GM12874 (cell line): ENCODE results near the gene NR5A1.

ENCODE experiments used
- TF ChIP-seq, protein P1 (sequence below): IDR thresholded peaks from 2 replicates; pipeline ENCODE4 v1.5.1; 2011; ENCODE audit warnings: low read depth, mild to moderate bottlenecking, control low read depth, low read length, moderate library complexity; ENCODE audit not compliant: insufficient read depth

NR5A1 gene

DNA sequence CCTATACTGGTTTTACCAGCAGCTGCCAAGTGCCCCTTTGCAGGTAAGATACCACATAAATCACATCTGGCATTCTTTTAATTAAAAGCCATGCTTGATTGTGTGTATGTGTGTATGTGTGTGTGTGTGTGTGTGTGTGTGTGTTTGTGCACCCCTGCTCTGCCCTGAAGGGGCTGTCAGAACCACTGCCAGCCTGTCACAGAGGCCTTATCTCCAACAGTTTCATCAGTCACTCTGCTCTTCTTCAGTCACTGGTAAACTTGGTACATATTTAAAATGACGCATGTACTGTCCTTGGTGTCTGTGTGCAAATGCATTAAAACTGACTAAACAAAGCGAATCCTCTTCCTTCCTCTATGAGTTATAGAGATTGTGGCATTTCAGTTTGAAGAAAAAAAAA, 19.0 kb upstream of the NR5A1 start:
- TF ChIP-seq, protein P1, sequence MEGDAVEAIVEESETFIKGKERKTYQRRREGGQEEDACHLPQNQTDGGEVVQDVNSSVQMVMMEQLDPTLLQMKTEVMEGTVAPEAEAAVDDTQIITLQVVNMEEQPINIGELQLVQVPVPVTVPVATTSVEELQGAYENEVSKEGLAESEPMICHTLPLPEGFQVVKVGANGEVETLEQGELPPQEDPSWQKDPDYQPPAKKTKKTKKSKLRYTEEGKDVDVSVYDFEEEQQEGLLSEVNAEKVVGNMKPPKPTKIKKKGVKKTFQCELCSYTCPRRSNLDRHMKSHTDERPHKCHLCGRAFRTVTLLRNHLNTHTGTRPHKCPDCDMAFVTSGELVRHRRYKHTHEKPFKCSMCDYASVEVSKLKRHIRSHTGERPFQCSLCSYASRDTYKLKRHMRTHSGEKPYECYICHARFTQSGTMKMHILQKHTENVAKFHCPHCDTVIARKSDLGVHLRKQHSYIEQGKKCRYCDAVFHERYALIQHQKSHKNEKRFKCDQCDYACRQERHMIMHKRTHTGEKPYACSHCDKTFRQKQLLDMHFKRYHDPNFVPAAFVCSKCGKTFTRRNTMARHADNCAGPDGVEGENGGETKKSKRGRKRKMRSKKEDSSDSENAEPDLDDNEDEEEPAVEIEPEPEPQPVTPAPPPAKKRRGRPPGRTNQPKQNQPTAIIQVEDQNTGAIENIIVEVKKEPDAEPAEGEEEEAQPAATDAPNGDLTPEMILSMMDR: no peak

DNA sequence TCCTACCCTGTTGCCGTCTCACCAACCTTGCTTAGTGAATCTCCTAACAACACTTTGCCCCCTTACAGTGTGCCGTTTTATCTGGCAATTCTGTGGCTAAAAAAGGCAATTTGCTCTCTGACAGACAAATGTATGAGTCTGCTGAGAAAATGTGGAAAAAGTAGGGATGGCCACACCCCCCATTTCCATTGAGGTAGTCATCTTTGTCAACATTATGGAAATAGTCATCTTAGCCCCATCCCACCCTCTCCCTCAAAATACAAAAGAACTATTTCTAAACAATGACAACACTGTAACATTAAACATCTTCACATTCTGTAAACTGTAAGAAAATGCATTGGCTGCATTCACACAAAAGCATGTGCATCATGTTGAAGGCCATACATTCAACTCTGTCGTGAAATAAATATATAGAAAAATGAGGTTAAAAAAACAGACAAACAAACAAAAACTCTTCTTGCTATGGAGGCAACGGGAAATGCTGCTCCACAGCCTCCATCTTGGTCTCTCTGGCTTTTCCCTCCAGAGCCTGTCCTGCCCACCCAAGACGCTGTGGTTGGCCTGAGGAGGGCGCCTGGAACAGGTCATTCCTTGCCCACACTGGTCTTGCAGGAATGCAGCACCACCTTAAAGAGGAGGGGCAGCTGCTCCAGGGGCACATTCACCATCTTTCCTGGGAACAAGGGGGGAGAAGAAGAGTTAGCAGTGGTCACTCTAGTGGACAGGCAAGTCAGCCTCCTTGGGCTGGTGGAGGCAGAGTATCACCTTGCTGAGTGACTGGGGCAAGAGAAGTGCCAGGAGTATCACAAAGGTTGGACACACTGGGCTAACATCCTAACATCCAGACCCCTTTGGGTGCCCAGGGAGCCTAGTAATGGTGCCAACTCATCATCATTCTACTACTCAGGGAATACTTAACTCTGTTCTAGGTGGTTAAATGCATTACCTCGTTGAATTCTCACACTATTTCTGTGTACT, 15.2 kb upstream of the NR5A1 start:
- TF ChIP-seq, protein P1: no peak

DNA sequence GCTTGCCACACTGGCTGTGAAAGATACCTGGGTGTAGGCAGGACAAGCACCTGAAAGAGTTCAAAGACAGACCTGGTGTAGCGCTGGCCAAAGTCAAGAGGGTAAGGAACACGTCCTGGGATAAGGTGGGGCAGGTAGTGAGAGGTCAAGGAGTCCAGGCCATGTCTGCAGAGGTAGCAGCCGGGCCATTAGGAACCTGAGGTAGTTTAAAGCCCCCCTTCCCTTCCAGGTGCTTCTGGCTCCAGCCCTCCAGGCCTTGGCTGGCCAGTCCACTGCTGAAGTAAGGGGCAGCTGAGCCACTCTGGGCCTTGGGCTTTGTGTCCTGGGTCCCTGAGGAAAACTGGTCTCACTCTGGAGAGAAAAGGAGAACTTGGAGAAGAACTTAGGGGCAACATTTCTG, 13.9 kb upstream of the NR5A1 start:
- TF ChIP-seq, protein P1: no peak

DNA sequence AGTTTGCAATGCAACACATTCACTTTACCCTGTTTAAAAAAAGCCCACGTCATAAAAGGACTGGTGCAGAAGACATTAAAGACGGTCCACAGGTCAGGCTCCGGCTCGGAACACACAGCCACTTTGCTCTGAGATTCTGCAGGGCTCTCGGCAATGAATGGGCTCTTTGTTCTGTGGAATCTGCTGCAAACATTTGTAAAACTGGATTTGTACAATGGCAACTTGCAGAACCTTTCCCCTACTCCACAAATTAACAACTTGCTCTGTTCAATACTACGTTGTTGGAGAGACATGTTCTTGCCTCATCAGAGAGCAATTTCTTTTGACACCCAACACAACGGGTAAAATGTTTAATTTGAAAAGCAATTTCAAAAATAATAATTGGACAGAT, 13.0 kb upstream of the NR5A1 start:
- TF ChIP-seq, protein P1: no peak

DNA sequence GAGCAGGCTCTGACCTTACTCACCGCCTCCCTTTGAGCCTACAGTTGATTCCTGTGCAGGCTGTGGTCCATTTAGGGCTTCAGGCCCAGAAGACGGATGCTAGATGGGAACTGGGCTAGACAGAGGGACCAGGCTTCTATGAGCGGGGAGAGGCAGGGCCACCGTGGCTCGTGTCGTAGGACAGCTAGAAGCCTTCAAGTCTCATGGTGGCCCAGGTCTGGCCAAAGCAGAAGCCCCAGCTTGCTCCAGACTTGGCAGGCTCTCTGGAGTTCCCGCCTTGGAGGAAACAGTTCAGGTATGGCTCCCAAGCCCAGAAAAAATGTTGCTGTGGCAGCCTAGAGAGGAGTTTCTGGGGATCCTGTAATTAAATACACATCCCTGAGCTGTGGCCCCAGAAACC, 10.9 kb upstream of the NR5A1 start:
- TF ChIP-seq, protein P1: no peak

DNA sequence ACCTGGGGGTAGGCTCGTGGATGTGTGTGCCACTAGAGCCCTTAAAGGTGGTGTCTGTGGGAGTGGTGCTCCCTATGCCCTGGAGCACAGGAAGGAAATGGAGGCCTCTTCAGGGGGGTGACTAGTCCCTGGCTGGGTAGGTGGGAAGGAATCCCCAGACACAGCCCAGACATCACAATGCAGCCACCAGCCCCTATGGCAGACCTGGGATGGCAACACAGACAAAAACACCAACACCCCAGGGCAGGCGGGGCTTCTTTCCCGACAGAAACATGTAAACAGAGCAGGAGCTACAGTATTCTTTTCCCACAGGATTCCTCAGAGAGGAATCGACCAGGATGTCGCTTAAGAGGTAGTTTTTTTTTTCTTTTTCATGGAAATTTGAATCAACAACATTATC, 10.4 kb upstream of the NR5A1 start:
- TF ChIP-seq, protein P1: no peak

DNA sequence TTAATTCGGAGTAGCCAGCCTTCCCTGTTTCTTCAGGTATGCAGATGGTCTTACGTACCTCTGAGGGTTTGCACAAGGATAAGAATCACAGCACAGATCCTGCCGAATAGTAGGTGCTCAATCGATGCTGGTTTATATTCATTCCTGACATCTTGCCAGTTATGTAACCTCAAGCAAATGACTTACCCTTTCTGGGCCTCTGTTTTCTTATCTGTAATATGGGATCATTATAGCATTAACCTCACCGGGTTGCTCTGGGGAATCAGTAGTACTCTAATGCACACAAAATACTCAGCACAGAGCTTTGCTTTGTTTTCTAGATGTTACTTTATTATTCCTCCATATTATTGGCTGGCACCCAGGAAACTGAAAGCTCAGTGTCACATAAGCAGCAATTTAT, 7.7 kb upstream of the NR5A1 start:
- TF ChIP-seq, protein P1: no peak
